GM18907 (cell line): ENCODE data around the gene TRPM1.

Source experiments
- ATAC-seq: cut with Tn5 transposase; IDR thresholded peaks from one replicate; pipeline ENCODE4 v1.9.1; 2021; ENCODE audit warnings: mild to moderate bottlenecking, moderate library complexity; ENCODE audit not compliant: unreplicated experiment

Gene TRPM1

DNA sequence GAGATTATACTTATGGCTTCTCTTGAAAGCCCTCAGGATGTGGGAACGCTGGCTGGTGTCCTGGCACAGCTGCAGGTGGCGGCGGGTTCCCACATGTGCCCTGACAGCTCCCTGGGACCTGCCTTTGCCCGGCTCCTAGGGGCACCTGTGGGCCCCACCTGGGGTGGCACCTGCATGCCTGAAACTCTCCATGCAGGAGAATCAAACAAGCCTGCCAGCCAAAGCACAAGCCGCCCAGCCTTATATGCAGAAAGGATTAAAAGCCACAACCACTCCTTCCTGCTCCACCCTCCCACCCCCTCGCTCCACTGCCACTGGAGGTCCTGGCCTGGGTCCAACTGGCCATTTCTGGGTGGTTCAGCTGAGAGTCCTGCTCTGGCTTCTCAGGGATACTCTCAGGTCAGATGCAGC is 18.1 kb downstream of the TRPM1 start:
- no peak for ATAC-seq

DNA sequence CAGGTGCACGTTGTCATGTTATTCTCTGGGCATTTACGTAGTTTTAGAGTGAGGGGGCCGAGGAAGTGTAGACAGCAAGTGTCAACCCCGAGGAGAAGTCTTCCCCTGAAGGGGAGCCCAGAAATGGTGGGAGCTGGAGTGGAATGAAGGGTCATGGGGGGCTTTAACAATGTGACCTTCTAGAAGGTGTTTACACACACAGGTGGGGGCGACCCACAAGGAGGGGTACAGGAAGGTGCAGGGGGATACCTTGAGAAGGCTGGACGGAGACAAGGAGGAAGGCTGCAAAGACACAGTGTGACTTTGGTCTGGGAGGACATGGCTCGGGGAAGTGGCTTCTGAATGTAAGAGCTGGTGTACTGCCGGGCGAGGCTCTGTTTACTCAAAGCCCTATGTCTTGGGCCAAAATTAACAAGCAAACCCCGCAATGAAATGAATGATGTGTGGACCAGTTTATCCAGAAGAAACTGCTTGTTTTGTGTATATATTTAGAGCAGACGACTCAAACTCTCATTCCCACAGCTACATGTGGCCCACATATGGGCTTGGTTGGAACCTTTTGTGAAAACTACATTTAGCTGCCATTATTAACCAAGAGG is 18.7 kb downstream of the TRPM1 start:
- ATAC-seq = no peak

DNA sequence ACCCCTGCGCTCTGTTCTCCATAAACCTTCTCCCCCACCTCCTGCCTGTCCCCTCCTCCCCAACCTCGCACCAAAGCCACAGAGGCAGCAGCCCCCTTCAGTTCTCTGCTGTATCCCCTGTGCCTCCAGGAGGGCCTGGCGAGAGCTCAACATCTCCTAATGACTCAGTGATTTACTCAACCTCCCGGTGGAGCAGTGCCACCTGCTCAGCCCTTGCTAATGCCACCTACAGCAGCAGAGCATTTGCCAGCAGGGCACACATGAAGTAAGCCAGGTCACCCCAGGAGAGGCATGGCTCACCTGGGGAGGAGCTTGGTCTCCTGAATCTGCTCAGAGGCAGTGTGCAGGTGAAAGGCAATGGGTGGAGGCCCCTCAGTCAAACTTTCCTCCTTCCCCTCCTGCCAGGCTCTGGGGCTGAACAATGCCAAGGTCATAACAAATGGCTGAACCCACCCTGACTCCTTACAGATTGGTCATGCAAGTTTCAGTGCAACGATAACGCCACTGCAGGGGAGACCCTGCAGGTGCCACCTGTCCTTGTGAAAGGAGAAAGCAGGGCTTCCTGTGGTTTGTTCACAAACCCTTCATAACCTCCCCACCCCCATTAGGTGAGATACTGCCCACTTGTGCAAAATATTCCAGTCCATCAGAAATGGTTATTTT is 19.8 kb downstream of the TRPM1 start:
- ATAC-seq = no peak

DNA sequence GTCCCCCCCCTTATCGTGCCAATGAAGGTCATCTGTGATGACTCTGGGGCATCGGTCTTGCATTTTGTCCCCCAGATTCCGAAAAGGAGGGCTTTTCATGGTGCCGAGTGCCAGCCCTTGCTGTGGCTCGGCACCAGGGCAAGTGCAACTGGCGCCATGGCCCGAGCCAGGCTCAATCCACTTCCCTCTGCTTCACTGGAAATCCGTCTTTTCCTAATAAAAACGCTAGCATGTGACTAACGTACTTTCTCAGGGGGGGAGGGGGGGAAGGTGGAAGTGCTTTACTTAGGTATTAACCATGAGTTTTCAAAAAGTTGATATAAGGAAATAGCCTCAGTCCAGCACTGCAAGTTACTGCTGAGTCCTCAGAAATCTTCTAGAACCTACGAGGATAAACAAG is 20.5 kb downstream of the TRPM1 start:
- no peak for ATAC-seq

DNA sequence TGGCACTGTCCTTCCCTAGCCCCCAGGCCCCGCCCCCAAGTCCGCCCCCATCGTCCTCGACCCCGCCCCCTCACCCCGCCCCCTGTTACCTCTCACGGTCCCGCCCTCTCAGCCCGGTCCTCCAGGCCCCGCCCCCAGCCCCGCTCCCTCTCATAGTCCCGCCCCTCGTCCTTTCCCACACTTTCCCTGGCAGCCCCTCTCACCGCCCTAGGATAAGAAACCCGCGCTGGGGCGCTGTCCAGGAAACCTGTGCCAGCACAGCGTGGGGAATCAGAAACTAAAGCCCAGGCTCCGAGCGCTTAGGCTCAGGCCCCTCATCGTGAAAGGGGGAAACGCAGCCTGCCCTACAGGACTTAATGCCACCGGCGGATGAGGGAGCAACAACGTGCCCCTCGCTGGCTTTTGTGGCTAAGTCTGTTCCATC is 20.9 kb downstream of the TRPM1 start:
- no peak for ATAC-seq

GRCh38 chr15:31079519-31079918 is 22.0 kb downstream of the TRPM1 start:
- no peak for ATAC-seq

- no peak for ATAC-seq
Measured at GRCh38 chr15:31078471-31078870, 23.1 kb downstream of the TRPM1 start.

DNA sequence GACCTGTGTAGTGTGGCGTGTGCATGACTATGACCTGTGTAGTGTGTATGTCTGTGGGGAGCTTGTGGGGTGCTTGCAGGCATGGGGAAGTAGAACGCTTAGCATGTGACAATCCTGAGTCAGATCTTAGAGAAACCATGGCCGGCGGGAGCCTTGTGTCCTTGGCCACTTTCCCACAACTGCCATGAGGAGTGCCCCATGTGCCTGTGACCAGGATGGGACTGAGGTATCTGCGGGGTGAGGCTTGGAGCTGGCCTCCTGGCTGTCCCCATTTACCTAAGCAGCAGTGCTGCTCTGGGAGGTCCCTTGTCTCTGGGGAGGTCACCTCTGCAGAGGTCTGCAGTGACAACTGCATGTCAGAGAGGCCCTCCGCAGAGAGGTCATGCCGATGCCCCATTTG is 23.6 kb downstream of the TRPM1 start:
- ATAC-seq = no peak

GRCh38 chr15:31077181-31077580 is 24.3 kb downstream of the TRPM1 start:
- ATAC-seq = no peak

DNA sequence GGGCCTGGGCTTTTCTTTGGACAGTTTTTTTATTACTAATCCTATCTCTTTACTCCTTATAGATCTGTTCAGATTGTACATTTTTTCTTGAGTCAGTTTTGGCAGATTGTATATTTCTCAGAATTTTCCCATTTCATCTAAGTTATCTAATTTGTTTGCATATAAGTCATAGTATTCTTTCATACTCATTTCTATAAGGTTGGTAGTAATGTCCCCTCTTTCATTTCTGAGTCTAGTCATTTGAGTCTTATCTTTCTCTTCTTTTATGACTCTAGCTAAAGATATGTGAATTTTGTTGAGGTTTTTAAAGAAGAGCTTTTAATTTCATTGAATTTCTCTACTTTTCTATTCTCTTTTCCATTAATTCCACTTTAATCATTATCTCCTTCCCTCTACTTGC is 27.2 kb downstream of the TRPM1 start:
- ATAC-seq = no peak

DNA sequence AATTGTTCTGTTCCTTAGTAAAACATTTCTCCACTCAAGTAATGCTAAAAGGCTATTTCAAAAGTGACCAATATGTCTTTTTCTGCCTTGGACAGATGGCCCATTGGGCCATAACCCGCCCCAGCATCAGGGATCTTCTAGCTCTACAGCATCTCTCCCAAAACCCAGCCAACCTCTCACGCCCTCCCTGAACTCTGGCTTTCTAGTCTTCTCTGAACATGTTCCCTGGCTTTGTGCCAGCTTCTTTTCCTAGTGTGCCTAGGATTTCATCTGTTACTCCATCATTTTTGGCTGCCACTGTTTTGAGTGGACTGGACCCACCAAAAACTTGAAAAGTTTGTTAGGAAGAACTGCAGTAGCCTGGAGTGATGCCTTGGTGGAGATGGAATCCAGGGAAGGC is 30.7 kb downstream of the TRPM1 start:
- ATAC-seq = no peak

DNA sequence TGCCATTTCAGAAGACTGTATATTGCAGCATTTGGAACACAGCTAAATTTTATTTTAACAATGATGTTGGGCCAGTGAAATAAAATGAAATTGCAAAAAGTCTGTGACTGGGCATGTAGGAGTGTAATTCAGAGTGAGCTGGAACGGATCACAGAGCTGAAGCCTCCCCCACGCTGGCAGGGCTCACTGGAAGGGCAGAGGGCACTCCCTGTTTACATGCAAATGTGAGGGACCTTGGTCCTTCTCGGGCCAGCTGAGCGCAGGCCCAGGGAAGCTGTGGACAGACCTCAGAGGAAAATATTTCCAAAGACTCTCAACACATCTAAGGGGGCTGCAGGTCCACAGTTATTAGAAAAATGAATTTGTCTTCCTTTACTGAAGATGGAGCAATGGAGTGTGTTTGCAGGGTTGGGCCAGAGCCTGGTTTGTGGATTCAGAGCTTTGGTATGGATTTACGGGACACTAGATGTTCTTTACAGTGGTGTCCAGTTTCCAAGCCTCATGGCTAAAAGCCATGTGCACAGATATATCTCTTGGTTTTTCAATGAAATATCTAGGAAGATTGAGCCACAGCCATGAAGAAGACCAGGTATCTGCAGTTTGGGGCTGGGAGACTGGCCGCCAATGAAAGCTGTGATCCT is 32.0 kb downstream of the TRPM1 start:
- ATAC-seq = no peak

DNA sequence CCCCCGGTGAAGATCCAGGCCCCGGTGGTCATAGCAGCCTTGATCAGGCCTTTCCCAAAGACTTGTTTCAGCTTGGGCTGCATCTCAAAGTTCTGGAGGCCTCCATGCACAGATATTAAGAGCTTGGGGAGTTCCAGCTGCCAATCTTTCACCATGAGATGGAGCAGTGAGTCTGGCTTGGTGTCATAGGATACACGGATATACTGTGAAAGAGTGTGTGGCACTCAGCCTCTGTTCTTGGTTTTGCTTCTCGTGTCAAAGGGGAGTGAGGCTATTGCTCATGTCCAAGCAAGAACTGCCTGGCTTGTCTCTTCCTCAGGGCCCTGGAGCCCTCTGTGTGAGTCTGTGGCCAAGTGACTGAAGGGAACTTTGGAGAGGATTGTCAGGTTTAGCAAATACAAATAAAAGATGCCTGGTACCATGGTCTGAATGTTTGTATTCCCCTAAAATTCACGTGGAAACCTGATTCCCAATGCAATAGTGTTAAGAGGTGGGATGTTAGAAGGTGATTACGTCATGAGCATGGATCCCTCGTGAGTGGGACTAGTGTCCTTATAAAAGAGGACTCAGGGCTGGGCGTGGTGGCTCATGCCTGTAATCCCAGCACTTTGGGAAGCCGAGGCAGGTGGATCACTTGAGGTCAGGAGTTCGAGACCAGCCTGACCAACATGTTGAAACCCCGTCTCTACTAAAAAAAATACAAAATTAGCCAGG is 33.5 kb downstream of the TRPM1 start:
- no peak for ATAC-seq

DNA sequence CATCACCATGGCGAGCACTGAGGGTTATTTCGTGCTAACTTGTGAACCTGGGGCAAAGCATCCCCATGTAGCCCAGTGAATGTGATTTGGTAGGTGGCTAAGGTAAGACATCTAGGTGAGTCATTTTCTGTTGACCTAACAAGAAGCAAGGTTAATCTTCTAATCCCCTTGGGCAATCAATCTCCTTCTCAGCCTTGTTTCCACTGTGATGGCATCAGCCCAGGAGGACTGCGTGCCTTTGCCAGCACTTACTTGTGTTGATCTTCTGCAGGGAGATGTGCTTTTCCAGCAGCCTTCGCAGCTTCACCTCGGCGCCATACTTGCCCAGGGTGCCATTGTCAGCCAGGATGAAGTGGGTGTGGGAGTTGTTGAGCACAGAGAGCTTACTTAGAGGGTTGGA is 35.7 kb downstream of the TRPM1 start:
- no peak for ATAC-seq

- ATAC-seq = no peak
Measured at GRCh38 chr15:31062911-31063310, 38.6 kb downstream of the TRPM1 start.

DNA sequence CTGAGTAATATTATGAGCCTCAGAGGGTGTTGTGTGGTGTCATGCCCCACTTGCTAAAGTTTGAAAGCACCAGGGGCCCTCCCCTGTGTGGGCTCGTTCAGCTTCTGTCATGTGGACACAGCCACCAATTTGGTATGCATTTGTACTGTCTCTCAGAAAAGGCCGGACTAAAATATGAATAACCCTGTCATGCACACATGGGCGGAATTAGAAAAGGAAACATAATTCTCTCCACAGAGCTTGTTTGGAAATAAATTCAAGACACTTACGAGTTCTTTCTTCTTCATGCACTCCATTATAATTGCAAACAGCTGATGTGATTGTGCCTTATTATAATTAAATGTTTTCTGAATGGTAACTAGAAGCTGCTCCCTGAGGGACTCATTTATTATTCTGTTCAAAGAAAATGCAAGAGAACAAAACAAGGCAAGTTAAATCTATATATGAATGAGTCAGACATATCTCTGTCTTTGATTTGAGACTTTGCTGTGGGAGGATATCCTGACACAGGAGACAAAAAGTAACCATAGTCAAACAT is 39.1 kb downstream of the TRPM1 start:
- no peak for ATAC-seq

DNA sequence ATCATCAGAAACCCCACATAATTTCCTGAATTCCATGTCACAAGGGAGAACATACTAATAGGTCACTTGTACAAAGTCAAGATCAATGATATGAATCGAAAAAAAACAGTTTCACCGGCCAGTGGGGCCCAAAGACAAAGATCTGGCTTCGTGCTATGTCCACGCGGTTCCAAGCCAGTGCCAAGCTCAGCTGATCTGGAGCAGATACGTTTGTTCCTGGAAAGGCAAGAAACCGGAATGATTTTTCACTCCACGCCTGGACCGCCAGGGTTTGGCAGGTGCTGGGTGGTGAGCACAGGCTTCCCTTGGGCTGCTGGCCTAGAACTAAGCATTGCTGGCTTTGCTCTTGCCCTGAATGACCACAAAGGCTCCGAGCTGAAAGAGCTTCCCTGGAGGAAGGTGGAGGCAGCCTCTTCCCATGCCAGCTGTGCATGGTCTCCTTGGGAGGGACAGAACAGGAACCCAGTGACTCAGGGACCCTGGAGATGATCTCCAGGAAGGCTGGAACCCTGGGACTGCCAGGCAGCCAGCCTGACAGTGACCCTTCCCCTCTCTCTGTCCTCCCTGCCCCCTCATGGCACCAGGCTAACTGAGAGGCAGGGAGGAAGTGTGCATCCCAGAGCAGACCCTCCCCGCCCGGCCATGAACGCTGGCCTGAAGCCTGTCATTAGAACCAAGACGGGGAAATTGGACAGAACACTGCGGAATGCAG is 40.9 kb downstream of the TRPM1 start:
- no peak for ATAC-seq

DNA sequence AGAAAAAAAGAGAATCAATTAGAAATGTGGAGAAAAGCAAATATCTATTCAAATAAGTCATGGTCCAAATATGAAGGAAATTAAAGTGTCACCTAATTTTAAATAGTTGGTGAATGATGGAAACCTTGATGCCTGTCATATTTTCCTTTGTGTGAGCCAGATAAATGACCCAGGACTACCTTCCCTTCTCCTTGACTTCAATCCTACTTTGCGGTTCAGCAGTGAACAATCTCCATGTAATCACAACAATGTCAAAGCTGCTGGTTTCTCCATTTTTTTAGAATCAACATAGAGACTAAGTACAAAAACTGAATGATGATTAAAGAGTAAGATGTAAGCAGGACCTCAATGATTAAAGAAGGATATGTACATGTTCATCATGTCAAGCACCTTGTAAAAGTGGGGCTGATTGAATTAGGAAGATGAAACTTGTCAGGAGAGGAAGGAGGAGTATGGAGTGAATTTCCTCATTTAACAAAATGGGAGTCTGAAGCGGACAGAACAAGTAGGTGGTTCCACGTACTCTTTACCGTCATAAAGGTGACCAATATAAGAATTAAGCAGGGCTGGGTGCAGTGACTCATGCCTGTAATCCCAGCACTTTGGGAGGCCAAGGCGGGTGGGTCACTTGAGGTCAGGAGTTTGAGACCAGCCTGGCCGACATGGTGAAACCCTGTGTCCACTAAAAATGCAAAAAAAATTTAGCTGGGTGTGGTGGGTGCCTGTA is 43.1 kb downstream of the TRPM1 start:
- ATAC-seq = no peak

DNA sequence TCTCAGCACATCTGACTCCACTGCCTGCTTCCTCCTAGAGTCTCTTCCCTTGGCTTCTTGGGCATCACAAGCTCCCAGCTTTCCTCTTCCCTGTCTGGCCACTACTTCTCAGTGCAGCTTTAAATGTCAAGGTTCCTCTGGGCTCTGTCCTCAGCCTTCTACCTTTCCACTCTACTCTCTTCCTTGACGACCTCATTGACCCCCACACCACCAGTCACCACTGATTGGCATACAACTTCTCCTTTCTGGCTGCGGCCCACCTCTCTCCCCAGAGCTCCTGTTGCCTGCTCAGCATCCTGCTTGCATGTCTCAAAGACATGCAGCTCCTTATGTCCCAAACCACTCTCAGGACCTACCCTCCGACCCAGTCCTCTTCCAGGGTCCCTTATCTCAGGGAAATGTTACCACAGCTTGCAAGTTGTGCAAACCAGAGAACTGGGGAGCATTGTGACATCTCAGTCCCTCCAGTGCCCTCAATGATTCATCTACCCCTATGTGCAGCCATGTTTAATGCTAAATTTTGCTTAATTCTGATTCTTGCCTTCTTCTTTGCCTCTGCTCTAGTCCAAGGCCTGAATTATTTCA is 49.9 kb downstream of the TRPM1 start:
- no peak for ATAC-seq

- no peak for ATAC-seq
Measured at GRCh38 chr15:31050953-31051352, 50.6 kb downstream of the TRPM1 start.
